Measurements from ENCODE around the gene AGAP5. TPM values are rescaled to one million over a fixed set of nuclear protein-coding genes. Genes with fewer than 3 reads are reported as not detected.

The AGAP5 gene
- total RNA-seq, 1 donor from 2014 or later, result 4.7 TPM

- H3K27ac ChIP-seq (ENCODE audit: low read depth, low read length), result peak overlapping the region; percentile 90
- H3K9ac ChIP-seq (ENCODE audit: low read depth in 1 of 3, low read length in 3 of 3), result peak overlapping the region; percentile 68 to 73 (median 69)
- peaks cover 25 to 48% (median 40%) of the 10 kb centered on the region in 3 donors for H3K36me3 ChIP-seq (ENCODE audit: control insufficient read depth in 3 of 3, insufficient read depth in 3 of 3, low read length in 3 of 3)
- no peaks in the 10 kb centered on the region for H3K27me3 ChIP-seq (ENCODE audit: control insufficient read depth in 3 of 3, insufficient read depth in 3 of 3, low read length in 3 of 3)
- H3K9me3 ChIP-seq (ENCODE audit: control insufficient read depth in 3 of 3, low read length in 3 of 3), result no peaks in the 10 kb centered on the region
- peak overlapping the region; percentile 60 to 66 (median 60) for H3K4me3 ChIP-seq (ENCODE audit: low read length in 3 of 3)
- peaks cover 24 to 38% (median 29%) of the 10 kb centered on the region in 3 donors for H3K4me1 ChIP-seq (ENCODE audit: control insufficient read depth in 3 of 3, insufficient read depth in 3 of 3, low read length in 3 of 3)
These were observed 62.1 kb downstream of the AGAP5 start for GRCh38 chr10:73635781-73636180.

DNA sequence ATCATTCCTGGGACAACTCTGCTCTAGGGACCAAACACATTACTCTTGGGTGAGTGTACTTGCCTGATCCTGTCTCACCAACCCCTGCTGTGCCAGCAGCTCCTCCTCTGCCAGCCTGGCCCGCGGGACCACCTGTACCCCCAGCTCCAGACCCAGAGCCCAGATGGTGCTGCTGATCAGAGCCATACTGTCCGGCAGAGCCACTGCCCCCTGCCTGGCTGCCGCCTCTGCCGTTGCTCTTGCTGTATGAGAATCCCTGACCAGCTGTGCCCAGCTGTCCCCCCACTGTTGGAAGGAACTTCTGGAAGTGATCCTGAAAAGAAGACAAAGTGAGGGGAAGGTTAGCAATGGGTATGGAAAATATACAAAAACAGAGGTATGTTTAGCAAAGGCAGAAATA lies 63.5 kb downstream of the AGAP5 start:
- Histone ChIP-seq H3K9me3 (ENCODE audit: control insufficient read depth in 3 of 3, low read length in 3 of 3) (no peaks in the 10 kb centered on the region), H3K36me3 (ENCODE audit: control insufficient read depth in 3 of 3, insufficient read depth in 3 of 3, low read length in 3 of 3) (peaks cover 25 to 43% (median 32%) of the 10 kb centered on the region in 3 donors), H3K27me3 (ENCODE audit: control insufficient read depth in 3 of 3, insufficient read depth in 3 of 3, low read length in 3 of 3) (no peaks in the 10 kb centered on the region), H3K4me3 (ENCODE audit: low read length in 3 of 3) (peak overlapping the region in 2 of 3 donors; percentile 29 to 60), H3K9ac (ENCODE audit: low read depth in 1 of 3, low read length in 3 of 3) (peak overlapping the region; percentile 40 to 73 (median 69)), H3K27ac (ENCODE audit: low read depth, low read length) (peak overlapping the region; percentile 90), H3K4me1 (ENCODE audit: control insufficient read depth in 3 of 3, insufficient read depth in 3 of 3, low read length in 3 of 3) (peaks cover 24 to 38% (median 29%) of the 10 kb centered on the region in 3 donors)

DNA sequence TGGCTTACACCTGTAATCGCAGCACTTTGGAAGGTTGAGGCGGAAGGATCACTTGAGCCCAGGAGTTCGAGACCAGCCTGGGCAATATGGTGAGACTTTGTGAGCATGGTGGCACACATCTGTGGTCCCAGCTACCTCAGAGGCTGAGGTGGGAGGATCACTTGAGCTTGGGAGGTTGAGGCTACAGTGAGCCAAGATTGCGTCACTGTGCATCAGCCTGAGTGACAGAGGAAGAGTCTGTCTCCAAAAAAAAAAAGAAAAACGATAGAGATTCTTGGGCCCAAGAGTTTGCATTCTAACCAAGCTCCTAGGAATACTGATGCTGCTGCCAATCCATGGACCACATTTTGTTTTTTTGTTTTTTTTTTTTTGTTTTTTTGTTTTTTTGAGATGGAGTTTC lies 68.7 kb downstream of the AGAP5 start:
- Histone ChIP-seq H3K36me3 (ENCODE audit: control insufficient read depth in 3 of 3, insufficient read depth in 3 of 3, low read length in 3 of 3) (peaks cover 18 to 27% (median 21%) of the 10 kb centered on the region in 3 donors), H3K4me3 (ENCODE audit: low read length in 3 of 3) (no peak overlapping the region), H3K27me3 (ENCODE audit: control insufficient read depth in 3 of 3, insufficient read depth in 3 of 3, low read length in 3 of 3) (no peaks in the 10 kb centered on the region), H3K27ac (ENCODE audit: low read depth, low read length) (peak overlapping the region; percentile 11), H3K9ac (ENCODE audit: low read depth in 1 of 3, low read length in 3 of 3) (no peak overlapping the region), H3K4me1 (ENCODE audit: control insufficient read depth in 3 of 3, insufficient read depth in 3 of 3, low read length in 3 of 3) (peaks cover 3 to 33% (median 10%) of the 10 kb centered on the region in 3 donors), H3K9me3 (ENCODE audit: control insufficient read depth in 3 of 3, low read length in 3 of 3) (no peaks in the 10 kb centered on the region)

- Histone ChIP-seq H3K27me3 (ENCODE audit: control insufficient read depth in 3 of 3, insufficient read depth in 3 of 3, low read length in 3 of 3) (no peaks in the 10 kb centered on the region), H3K4me1 (ENCODE audit: control insufficient read depth in 3 of 3, insufficient read depth in 3 of 3, low read length in 3 of 3) (peaks cover 3 to 26% (median 6%) of the 10 kb centered on the region in 3 donors), H3K27ac (ENCODE audit: low read depth, low read length) (peak overlapping the region; percentile 11), H3K9ac (ENCODE audit: low read depth in 1 of 3, low read length in 3 of 3) (no peak overlapping the region), H3K9me3 (ENCODE audit: control insufficient read depth in 3 of 3, low read length in 3 of 3) (no peaks in the 10 kb centered on the region), H3K36me3 (ENCODE audit: control insufficient read depth in 3 of 3, insufficient read depth in 3 of 3, low read length in 3 of 3) (peaks cover 11 to 20% (median 14%) of the 10 kb centered on the region in 3 donors), H3K4me3 (ENCODE audit: low read length in 3 of 3) (no peak overlapping the region)
These were observed 69.5 kb downstream of the AGAP5 start for GRCh38 chr10:73628405-73628804.

- H3K9me3 ChIP-seq (ENCODE audit: control insufficient read depth in 3 of 3, low read length in 3 of 3), result no peaks in the 10 kb centered on the region
- H3K36me3 ChIP-seq (ENCODE audit: control insufficient read depth in 3 of 3, insufficient read depth in 3 of 3, low read length in 3 of 3), result peaks cover 11 to 16% (median 11%) of the 10 kb centered on the region in 3 donors
- no peak overlapping the region for H3K9ac ChIP-seq (ENCODE audit: low read depth in 1 of 3, low read length in 3 of 3)
- no peaks in the 10 kb centered on the region for H3K27me3 ChIP-seq (ENCODE audit: control insufficient read depth in 3 of 3, insufficient read depth in 3 of 3, low read length in 3 of 3)
- H3K27ac ChIP-seq (ENCODE audit: low read depth, low read length), result no peak overlapping the region
- H3K4me3 ChIP-seq (ENCODE audit: low read length in 3 of 3), result peak overlapping the region in 1 of 3 donors; percentile 26
- peaks cover 3 to 24% (median 6%) of the 10 kb centered on the region in 3 donors for H3K4me1 ChIP-seq (ENCODE audit: control insufficient read depth in 3 of 3, insufficient read depth in 3 of 3, low read length in 3 of 3)
These were observed 70.6 kb downstream of the AGAP5 start for GRCh38 chr10:73627300-73627699.

DNA sequence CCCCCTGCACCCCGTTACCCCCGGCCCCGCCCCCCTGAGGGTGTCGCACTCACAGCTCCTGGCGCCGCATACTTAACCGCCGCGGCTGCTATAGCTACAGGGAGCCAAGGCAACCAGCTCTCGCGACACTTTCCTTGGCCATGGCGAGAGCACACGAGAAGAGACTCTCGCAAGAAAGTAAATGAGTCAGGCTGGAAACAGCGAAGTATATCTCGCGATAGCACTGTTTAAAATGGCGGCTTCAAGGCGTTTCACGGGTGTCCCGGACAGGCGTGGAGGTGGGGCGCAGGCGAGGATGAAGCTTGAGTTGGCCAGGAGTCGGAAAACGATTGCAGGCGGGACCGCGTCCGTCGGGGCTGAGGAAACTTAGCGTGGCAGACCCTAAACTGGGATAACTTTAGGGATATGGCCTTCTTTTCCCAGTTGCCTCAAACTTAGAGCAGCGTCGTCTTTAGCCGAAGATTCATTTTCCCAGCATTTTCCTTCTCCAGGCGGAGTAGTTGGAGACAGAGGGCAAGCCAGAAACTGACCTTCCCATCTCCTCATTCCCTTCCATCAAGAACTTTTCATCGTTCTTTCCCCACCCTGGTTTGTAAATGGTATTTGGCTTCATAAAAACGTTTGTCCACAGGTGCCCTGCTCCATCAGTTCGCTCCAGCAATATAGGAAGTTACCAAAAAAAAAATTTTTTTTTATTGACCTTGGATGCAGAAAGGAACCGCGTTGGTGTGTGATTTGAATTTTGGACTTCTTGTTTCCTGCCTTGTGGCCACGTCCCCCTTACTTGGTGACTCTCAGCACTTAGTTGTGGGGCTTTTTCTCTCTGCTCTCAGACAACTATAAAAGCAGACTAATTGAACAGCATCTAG lies 71.8 kb downstream of the AGAP5 start:
- Histone ChIP-seq H3K4me1 (ENCODE audit: control insufficient read depth in 3 of 3, insufficient read depth in 3 of 3, low read length in 3 of 3) (peaks cover 3 to 24% (median 6%) of the 10 kb centered on the region in 3 donors), H3K36me3 (ENCODE audit: control insufficient read depth in 3 of 3, insufficient read depth in 3 of 3, low read length in 3 of 3) (peaks cover 0 to 4% (median 1%) of the 10 kb centered on the region in 3 donors), H3K27ac (ENCODE audit: low read depth, low read length) (peak overlapping the region; percentile 83), H3K27me3 (ENCODE audit: control insufficient read depth in 3 of 3, insufficient read depth in 3 of 3, low read length in 3 of 3) (no peaks in the 10 kb centered on the region), H3K4me3 (ENCODE audit: low read length in 3 of 3) (peak overlapping the region; percentile 79 to 90 (median 87)), H3K9me3 (ENCODE audit: control insufficient read depth in 3 of 3, low read length in 3 of 3) (no peaks in the 10 kb centered on the region), H3K9ac (ENCODE audit: low read depth in 1 of 3, low read length in 3 of 3) (peak overlapping the region; percentile 83 to 89 (median 86))

DNA sequence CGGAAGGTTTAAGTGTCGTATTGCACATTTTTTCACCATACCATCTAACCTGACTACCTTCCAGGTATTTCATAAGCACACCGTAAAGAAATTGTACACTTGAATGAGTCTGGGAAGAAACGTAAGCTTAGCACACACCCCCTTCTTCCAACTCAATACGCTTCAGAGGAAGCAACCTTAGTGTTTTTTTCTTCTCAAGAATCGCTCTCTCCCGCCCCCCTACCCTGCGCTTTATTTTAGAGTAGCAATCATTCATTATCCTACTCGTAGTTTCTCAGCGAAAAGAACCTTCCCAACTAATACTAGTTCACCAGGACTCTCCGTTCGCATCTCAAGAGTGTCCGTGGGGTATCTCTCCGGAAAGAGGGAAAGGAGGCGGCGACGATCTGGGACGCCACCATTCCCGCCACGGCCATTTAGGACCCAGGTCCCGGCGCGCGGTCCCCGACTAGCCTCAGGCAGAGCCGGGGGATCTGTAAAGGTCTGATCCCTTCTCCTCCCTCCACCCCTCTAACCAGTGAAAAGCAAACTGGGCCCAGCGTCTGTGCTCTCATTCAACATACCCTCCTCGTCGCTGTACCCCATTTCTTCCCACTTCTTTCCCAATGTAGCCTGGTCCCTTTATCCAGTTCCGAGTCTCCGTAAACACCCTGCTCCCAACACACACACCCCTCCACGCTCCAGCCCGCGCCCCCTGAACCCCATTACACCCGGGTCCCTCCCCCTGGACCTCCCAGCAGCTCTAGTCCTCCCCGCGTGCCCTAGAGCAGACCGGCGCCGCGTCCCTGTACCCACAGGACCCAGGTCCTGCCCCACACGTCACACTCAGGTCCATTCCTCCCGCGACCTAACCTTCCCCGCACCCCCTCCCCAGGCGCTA lies 72.7 kb downstream of the AGAP5 start:
- Histone ChIP-seq H3K9me3 (ENCODE audit: control insufficient read depth in 3 of 3, low read length in 3 of 3) (no peaks in the 10 kb centered on the region), H3K27me3 (ENCODE audit: control insufficient read depth in 3 of 3, insufficient read depth in 3 of 3, low read length in 3 of 3) (no peaks in the 10 kb centered on the region), H3K27ac (ENCODE audit: low read depth, low read length) (peak overlapping the region; percentile 83), H3K36me3 (ENCODE audit: control insufficient read depth in 3 of 3, insufficient read depth in 3 of 3, low read length in 3 of 3) (no peaks in the 10 kb centered on the region), H3K9ac (ENCODE audit: low read depth in 1 of 3, low read length in 3 of 3) (peak overlapping the region; percentile 83 to 89 (median 86)), H3K4me1 (ENCODE audit: control insufficient read depth in 3 of 3, insufficient read depth in 3 of 3, low read length in 3 of 3) (peaks cover 3 to 24% (median 6%) of the 10 kb centered on the region in 3 donors), H3K4me3 (ENCODE audit: low read length in 3 of 3) (peak overlapping the region; percentile 79 to 90 (median 87))

Small RNAs within 50 kb of the gene (small RNA-seq; reads per million reads assigned to genes)
- gene AC022400.4 (not detected), gene RNA5SP320 (not detected)

Other genes with a start within 250 kb of the AGAP5 start
- 113 TPM for gene PPP3CB, start 202.1 kb downstream of the AGAP5 start, total RNA-seq
- 20.4 TPM for gene USP54, start 106.8 kb downstream of the AGAP5 start, total RNA-seq
- gene MYOZ1, start 56.6 kb downstream of the AGAP5 start, total RNA-seq, result 1,224 TPM
- gene SYNPO2L, start 42.1 kb downstream of the AGAP5 start, total RNA-seq, result 17.2 TPM
- 41.8 TPM for gene SEC24C, start 46.3 kb upstream of the AGAP5 start, total RNA-seq
- 17.7 TPM for gene CHCHD1, start 83.9 kb upstream of the AGAP5 start, total RNA-seq
- 29.7 TPM for gene ZSWIM8, start 87.5 kb upstream of the AGAP5 start, total RNA-seq
- gene NDST2, start 113.5 kb upstream of the AGAP5 start, total RNA-seq, result 6.3 TPM
- 16.2 TPM for gene CAMK2G, start 176.4 kb upstream of the AGAP5 start, total RNA-seq
- 21.4 TPM for gene PLAU, start 213.0 kb upstream of the AGAP5 start, total RNA-seq

Measured in skeletal muscle tissue (tissue), 5 donors.